K562 (cell line): ENCODE measurements around the gene OOSP4A. TPM values are rescaled to one million over a fixed set of nuclear protein-coding genes. Genes with fewer than 3 reads are reported as not detected.
A peak's percentile ranks its signal among the peaks of the same experiment; 100 is the strongest.

Source experiments
- ATAC-seq: fragments of 200-7000 bp; cut with Tn5 transposase; 3 replicates; pipeline ENCODE4 v1.9.1; 2020; ENCODE audit warnings: moderate library complexity
- BruUV-seq: library from RNA; stranded (reverse); fragments of 400-500 nt; replicated peaks from 2 replicates; lab custom pipeline; 2021; lab: Mats Ljungman, UMichigan
- CTCF ChIA-PET: fragments of 300-600 bp; formaldehyde crosslinking; extraction: SDS; loops from one replicate; lab custom pipeline; 2021; ENCODE audit warnings: low intra/inter-chr PET ratio; lab: Yijun Ruan, JAX
- POLR2A ChIA-PET: fragments of 300-600, 350-650 bp; sonication (Branson Sonifier 250); formaldehyde crosslinking; extraction: SDS; loops from one replicate; lab custom pipeline; 2021; ENCODE audit warnings: antibody characterized with exemption, inconsistent platforms; lab: Yijun Ruan, JAX
- DNase-seq, 4 experiments: peaks; one replicate each; pipeline versions ENCODE4 v3.0.0 to v3.0.0-alpha.2; 2011 to 2018; ENCODE audit warnings: low spot score in 3 of 4, mixed read lengths in 3 of 4; ENCODE audit errors: extremely low read depth in 1 of 4
- FAIRE-seq: peaks from 2 replicates; lab custom pipeline; 2011; peaks lifted over from hg19 to GRCh38; lab: Jason Lieb, UNC
- H2AFZ ChIP-seq: 2 replicates; pipeline ENCODE4 v1.6.0; 2011; ENCODE audit warnings: low read depth, low read length, control low read depth, inconsistent platforms
- H3K27ac ChIP-seq: fragments of 200-600 bp; 3 replicates; pipeline ENCODE4 v1.8.0; 2011; ENCODE audit warnings: low read depth, mild to moderate bottlenecking, control low read depth, inconsistent platforms, low read length, moderate library complexity, mixed read lengths; ENCODE audit errors: extremely low read depth
- H3K27me3 ChIP-seq, 2 experiments: fragments of 300-600 bp in 1 of 2; 2 replicates in 1 of 2; 3 replicates in 1 of 2; pipeline versions ENCODE4 v1.6.0 to v1.8.0; 2011; ENCODE audit warnings: inconsistent platforms in 2 of 2, low read length in 2 of 2, mild to moderate bottlenecking in 1 of 2, mixed read lengths in 1 of 2, moderate library complexity in 1 of 2; ENCODE audit not compliant: control insufficient read depth in 2 of 2, insufficient read depth in 2 of 2
- H3K36me3 ChIP-seq: fragments of 300-600 bp; 3 replicates; pipeline ENCODE4 v1.8.0; 2011; ENCODE audit warnings: mild to moderate bottlenecking, low read length, inconsistent platforms; ENCODE audit not compliant: control insufficient read depth, insufficient read depth
- H3K4me1 ChIP-seq, 2 experiments: fragments of 200-600 bp in 1 of 2; replicated peaks in 1 of 2; 2 replicates in 1 of 2; 3 replicates in 1 of 2; pipeline versions ENCODE4 v1.5.1 to v1.8.0; 2011; ENCODE audit warnings: inconsistent platforms in 2 of 2, low read length in 2 of 2, mild to moderate bottlenecking in 1 of 2, mixed read lengths in 1 of 2, moderate library complexity in 1 of 2; ENCODE audit not compliant: control insufficient read depth in 2 of 2, insufficient read depth in 2 of 2
- H3K4me2 ChIP-seq: 2 replicates; pipeline ENCODE4 v1.6.1; 2011; ENCODE audit warnings: low read length, control low read depth, inconsistent platforms, mixed read lengths; ENCODE audit not compliant: insufficient read depth
- H3K4me3 ChIP-seq: fragments of 200-600 bp; sonication (generic), shearing (Covaris generic); 2 replicates; pipeline ENCODE4 v1.5.1; 2016; ENCODE audit warnings: control low read depth, inconsistent platforms
- H3K79me2 ChIP-seq: fragments of 200-600 bp; 3 replicates; pipeline ENCODE4 v1.8.0; 2011; ENCODE audit warnings: low read length, inconsistent platforms; ENCODE audit not compliant: control insufficient read depth, insufficient read depth
- H3K9ac ChIP-seq, 2 experiments: 2 replicates each; pipeline versions ENCODE4 v1.6.0 to v1.6.1; 2011; ENCODE audit warnings: low read depth in 2 of 2, low read length in 2 of 2, control low read depth in 1 of 2, inconsistent platforms in 1 of 2, mild to moderate bottlenecking in 1 of 2, mixed read lengths in 1 of 2; ENCODE audit not compliant: insufficient read depth in 1 of 2
- H3K9me1 ChIP-seq: one replicate; pipeline ENCODE4 v1.6.0; 2011; ENCODE audit warnings: inconsistent platforms, mild to moderate bottlenecking, low read length, moderate library complexity; ENCODE audit not compliant: control insufficient read depth, insufficient read depth
- H3K9me3 ChIP-seq: replicated peaks from 2 replicates; pipeline ENCODE4 v1.5.1; 2011; ENCODE audit warnings: low read depth, low read length, inconsistent platforms; ENCODE audit not compliant: control insufficient read depth, insufficient read depth
- H4K20me1 ChIP-seq: replicated peaks from 2 replicates; pipeline ENCODE4 v1.6.1; 2011; ENCODE audit warnings: low read length, inconsistent platforms, mixed read lengths; ENCODE audit not compliant: control insufficient read depth, insufficient read depth
- CBFA2T2 ChIP-seq: fragments of 450-650 bp; conservative IDR thresholded peaks from 2 replicates; pipeline ENCODE4 v1.6.1; 2017; ENCODE audit warnings: mild to moderate bottlenecking
- DNMT1 ChIP-seq: fragments of 450-650 bp; IDR thresholded peaks from 2 replicates; pipeline ENCODE4 v1.6.1; 2016; ENCODE audit warnings: antibody characterized with exemption, mild to moderate bottlenecking
- RFX5 ChIP-seq: IDR thresholded peaks from 2 replicates; pipeline ENCODE4 v1.6.1; 2011; ENCODE audit warnings: low read depth, mild to moderate bottlenecking, improper control_type of control experiment, low read length
- TSHZ1 ChIP-seq: fragments of 250-450 bp; sonication (Bioruptor Pico); IDR thresholded peaks from 2 replicates; pipeline ENCODE4 v1.4.0; 2020; ENCODE audit warnings: mild to moderate bottlenecking, moderate library complexity
- YY1 ChIP-seq, 3 experiments: IDR thresholded peaks; 2 replicates each; pipeline ENCODE4 v1.6.1; 2011; ENCODE audit warnings: low read length in 2 of 3, mild to moderate bottlenecking in 2 of 3, moderate library complexity in 2 of 3, borderline replicate concordance in 1 of 3, control low read depth in 1 of 3, low read depth in 1 of 3; ENCODE audit not compliant: insufficient read depth in 3 of 3, insufficient replicate concordance in 2 of 3, control insufficient read depth in 1 of 3, insufficient read length in 1 of 3; ENCODE audit errors: extremely low read depth in 1 of 3
- ZBTB8A ChIP-seq: fragments of 450-650 bp; IDR thresholded peaks from 2 replicates; pipeline ENCODE4 v1.6.1; 2018; ENCODE audit warnings: mild to moderate bottlenecking, moderate library complexity; ENCODE audit not compliant: partially characterized antibody
- ZNF316 ChIP-seq: fragments of 450-650 bp; IDR thresholded peaks from 2 replicates; pipeline ENCODE4 v1.6.1; 2016
- ZNF75A ChIP-seq: fragments of 450-650 bp; formaldehyde crosslinking; IDR thresholded peaks from 2 replicates; pipeline ENCODE4 v1.4.0; 2020; ENCODE audit warnings: mild to moderate bottlenecking
- WGBS: fragments of 100-300 bp; shearing (Covaris generic); methylation state at CpG from one replicate; pipeline ENCODE4 v1.1.6; 2016; ENCODE audit warnings: low coverage, mixed read lengths; ENCODE audit not compliant: insufficient coverage; ENCODE audit errors: missing lambda C conversion rate; 5-methylcytosine and 5-hydroxymethylcytosine counted together
- in situ Hi-C: fragments of 300-500 bp; cut with MboI; formaldehyde crosslinking; loops from 4 replicates; pipeline ENCODE4 v1.15.0; 2018; ENCODE audit warnings: inconsistent platforms, mixed read lengths
- intact Hi-C: fragments of 100-400 bp; cut with micrococcal nuclease; formaldehyde crosslinking; loops from 2 replicates; pipeline ENCODE4 v1.14.2; 2022
- polyA plus RNA-seq, 8 experiments: library from polyadenylated mRNA; depleted of rRNA in 4 of 8; stranded (reverse) in 5 of 8; unstranded in 3 of 8; fragments of >200 nt; fragmentation: Nextera tagmentation in 2 of 8; fragmentation: Illumina TruSeq in 1 of 8; extraction: Ambion mirVana in 2 of 8; extraction: Trizol in 1 of 8; gene quantifications; 2 replicates each; pipeline versions ENCODE4 v1.2.1 to v1.2.3, GENCODE V29; 2011 to 2014; ENCODE audit warnings: inconsistent platforms in 1 of 8, missing spikeins in 1 of 8
- total RNA-seq, 7 experiments: library from RNA; depleted of rRNA in 6 of 7; stranded (reverse); fragments of >200 nt in 6 of 7; fragmentation: Illumina TruSeq in 2 of 7; extraction: Trizol in 2 of 7; gene quantifications; 2 replicates each; pipeline versions ENCODE4 v1.2.1 to v1.2.3, GENCODE V29; 2011 to 2021; ENCODE audit warnings: low replicate concordance in 1 of 7

The OOSP4A gene
- total and polyA plus RNA-seq, 9 of the 15 experiments (the other 6 are each of a cell fraction or from before 2014, with no cell fraction given): 0.40 to 2.4 (median 0.74) TPM; not detected in 2

GRCh38 chr11:60003729-60004128 lies 39.9 kb downstream of the OOSP4A start (continued):
- peak in 1 of 3 experiments; percentile 62 for TF ChIP-seq YY1 (IDR thresholded peaks at IDR 0.05; ENCODE audit: borderline replicate concordance in 1 of 3, control insufficient read depth in 1 of 3, extremely low read depth in 1 of 3, insufficient read depth in 3 of 3, insufficient read length in 1 of 3, insufficient replicate concordance in 2 of 3, low read depth in 1 of 3, low read length in 2 of 3)
- peak; percentile 53; the same call in 1 of the 2 replicates for TF ChIP-seq ZNF316

GRCh38 chr11:60005360-60005759 lies 41.5 kb downstream of the OOSP4A start:
- H3K4me1 ChIP-seq: no peaks in the 10 kb centered on the region
- ChIA-PET CTCF (no interaction called here), POLR2A (no interaction called here)
- WGBS: 50% methylated on average over 1 of the region's 1 CpG
- ATAC-seq (no peak), FAIRE-seq (no peak), DNase-seq (no peak)
- H3K9me1 ChIP-seq: no peaks in the 10 kb centered on the region
- no peak overlapping the region for H3K4me2 ChIP-seq
- H3K9me3 ChIP-seq: peaks cover 4% of the 10 kb centered on the region; the same call in 1 of the 2 replicates
- H3K27me3 ChIP-seq: no peaks in the 10 kb centered on the region
- no TSS peak for BruUV-seq
- H4K20me1 ChIP-seq: no peaks in the 10 kb centered on the region
- no peak overlapping the region for H2AFZ ChIP-seq
- no peak overlapping the region for H3K27ac ChIP-seq
- in situ Hi-C loops: no loop called here
- intact Hi-C loops: no loop called here
- TF ChIP-seq RFX5 (no peak), TSHZ1 (CRISPR knock-in tag) (no peak), ZNF75A (no peak), ZBTB8A (no peak), DNMT1 (no peak), CBFA2T2 (no peak)
- TF ChIP-seq, all 486 proteins: peak for 0
- H3K9ac ChIP-seq: no peak overlapping the region
- no peaks in the 10 kb centered on the region for H3K36me3 ChIP-seq
- H3K4me3 ChIP-seq: no peak overlapping the region
- no peaks in the 10 kb centered on the region for H3K79me2 ChIP-seq
